ENCODE results near the gene CLPTM1L.

DNA sequence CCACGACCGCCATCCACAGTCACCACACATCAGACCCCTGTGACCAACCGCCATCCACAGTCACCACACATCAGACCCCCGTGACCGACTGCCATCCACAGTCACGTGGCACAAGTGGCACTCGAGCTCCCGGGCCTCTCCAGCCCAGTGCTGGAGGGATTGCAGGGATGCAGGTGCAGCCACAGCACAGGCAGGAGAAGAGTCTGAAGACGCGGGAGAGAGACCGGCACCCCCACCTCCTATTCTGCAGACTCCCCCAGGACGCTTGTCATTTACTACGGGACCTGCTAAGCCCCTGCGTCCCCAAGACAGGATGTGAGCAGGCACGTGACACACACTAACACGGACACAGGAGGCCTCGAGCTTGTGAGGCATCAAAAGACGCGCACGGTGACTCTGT, 71.2 kb downstream of the CLPTM1L start:
- TF ChIP-seq POLR2AphosphoS5 (IDR thresholded peaks at IDR 0.05) = no peak
- TF ChIP-seq, protein P1, sequence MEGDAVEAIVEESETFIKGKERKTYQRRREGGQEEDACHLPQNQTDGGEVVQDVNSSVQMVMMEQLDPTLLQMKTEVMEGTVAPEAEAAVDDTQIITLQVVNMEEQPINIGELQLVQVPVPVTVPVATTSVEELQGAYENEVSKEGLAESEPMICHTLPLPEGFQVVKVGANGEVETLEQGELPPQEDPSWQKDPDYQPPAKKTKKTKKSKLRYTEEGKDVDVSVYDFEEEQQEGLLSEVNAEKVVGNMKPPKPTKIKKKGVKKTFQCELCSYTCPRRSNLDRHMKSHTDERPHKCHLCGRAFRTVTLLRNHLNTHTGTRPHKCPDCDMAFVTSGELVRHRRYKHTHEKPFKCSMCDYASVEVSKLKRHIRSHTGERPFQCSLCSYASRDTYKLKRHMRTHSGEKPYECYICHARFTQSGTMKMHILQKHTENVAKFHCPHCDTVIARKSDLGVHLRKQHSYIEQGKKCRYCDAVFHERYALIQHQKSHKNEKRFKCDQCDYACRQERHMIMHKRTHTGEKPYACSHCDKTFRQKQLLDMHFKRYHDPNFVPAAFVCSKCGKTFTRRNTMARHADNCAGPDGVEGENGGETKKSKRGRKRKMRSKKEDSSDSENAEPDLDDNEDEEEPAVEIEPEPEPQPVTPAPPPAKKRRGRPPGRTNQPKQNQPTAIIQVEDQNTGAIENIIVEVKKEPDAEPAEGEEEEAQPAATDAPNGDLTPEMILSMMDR (IDR thresholded peaks at IDR 0.05) = no peak
- no peak for TF ChIP-seq POLR2A (IDR thresholded peaks at IDR 0.05)

All from breast epithelium (tissue), 3 donors.